GM03348 (cell line): ENCODE measurements around the gene WRAP53.

Experiments used
- DNase-seq: peaks from one replicate; pipeline ENCODE4 v3.0.0; 2012; ENCODE audit warnings: low spot score

The WRAP53 gene

DNA sequence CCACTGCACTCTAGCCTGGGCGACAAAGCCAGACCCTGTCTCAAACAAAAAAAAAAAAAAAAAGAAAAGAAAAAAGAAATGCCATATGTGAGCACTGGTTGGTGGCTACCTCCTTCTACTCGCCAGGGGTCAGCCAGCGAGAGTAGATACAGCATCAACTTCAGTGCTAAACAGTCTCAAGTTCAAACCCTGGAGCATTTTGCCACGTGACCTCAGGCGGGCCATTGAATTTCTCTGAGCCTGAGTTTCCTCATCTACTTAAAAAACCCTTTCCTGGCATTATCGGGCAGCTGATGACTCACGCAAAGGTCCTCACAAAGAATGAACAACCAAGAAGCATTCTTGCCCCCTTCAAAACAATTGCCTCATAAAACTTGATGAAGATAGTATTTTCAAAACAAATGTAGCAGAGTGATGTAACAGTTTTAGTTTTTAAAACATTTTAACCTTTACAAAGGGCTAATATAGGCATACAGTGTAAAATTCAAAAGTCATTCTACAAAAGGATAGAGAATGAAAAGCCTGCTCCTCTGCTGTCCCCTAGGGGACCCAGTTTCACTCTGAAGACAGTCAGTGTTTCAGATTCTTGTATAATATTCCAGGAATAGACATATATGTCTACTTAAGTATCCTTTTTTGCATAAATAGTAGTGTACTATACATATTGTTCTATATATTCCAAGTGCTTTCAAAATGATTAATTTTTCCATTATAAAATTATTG is 57.6 kb downstream of the WRAP53 start:
- peak; percentile 84 for DNase-seq

DNA sequence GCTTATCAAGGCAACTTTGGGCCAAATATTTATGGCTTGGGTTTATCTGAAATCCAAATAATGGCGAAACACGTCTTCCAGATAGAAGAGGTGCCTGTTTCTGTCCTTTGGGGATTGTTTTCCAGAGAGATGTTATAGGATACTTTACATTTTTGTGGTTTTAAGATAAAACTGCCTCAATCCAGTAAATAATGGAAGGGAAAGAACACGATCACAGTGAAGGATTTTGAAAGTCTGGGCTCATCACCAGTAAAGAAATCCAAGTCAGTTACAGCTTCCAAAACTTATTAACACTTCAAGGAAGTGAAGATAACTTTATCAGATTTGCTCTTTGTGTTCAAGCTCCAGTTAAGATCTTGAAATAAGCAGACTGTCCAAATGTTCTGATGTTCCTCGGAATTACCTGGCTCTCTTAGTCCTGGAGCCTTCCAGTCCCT is 59.4 kb downstream of the WRAP53 start:
- peak; percentile 65 for DNase-seq

DNA sequence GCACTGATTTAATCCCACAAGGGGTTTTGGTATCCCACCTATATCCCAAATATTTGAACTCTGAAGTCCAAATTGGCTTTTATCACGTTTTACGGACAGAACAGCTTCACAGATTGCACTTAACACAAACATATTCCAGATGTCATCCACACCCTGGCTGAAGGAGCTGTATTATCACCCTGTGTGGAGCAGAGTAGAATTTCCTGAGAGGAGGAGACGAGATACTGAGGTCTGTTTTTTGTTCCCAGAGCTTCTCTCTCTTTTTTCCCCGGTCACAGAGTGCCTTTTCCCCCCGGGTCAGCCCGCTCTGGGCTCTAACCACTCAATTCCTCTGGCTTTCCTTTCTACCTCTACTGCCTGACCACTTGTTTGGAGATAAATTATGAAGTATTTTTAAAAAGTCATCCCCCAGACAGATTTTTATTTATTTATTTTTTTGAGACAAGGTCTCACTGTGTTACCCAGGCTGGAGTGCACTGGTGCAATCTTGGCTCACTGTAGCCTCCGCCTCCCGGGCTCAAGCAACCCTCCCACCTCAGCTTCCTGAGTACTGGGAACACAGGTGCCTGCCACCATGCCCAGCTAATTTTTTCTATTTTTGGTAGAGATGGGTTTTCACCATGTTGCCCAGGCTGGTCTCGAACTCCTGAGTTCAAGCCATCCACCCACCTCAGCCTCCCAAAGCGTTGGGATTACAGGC is 59.9 kb downstream of the WRAP53 start:
- DNase-seq: peak; percentile 47

DNA sequence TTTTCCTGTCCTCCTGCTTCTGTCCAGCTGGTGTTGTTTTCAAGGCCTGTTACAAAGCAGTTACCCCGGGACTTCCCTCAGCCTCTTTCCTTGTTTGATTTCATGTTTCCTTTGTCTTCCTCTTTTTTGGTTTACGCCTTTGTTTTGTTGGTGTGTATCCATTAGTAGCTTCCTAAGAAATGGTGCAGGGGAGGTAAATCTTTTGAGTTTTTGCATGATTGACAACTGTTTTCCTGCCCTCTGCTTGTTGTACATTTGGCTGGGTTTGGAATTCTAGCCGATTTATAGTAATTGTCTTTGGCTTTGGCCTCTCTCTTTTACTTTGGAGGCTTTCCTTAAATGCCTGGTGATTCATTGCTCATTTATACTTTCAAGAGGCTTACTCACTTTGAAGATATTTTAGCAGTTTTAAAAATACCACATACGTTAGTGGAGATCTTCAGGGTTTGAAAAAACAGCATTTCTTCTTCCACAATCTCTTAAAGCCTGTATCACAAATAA is 62.1 kb downstream of the WRAP53 start:
- DNase-seq: peak; percentile 79
